DOHH2 (cell line): ENCODE data around the gene ARV1.
"Not testable (repeated sequence)": the region's sequence is repeated elsewhere in the genome, so short reads cannot be mapped to it uniquely, and the experiment has no call there.

Experiments used
- H3F3A ChIP-seq: fragments of 200-600 bp; sonication (generic), shearing (Covaris generic); 2 replicates; pipeline ENCODE4 v1.6.0; 2016; ENCODE audit warnings: antibody characterized with exemption, mild to moderate bottlenecking; ENCODE audit not compliant: control insufficient read depth, insufficient read depth
- H3K27ac ChIP-seq: fragments of 200-600 bp; sonication (generic); 2 replicates; pipeline ENCODE4 v1.5.1; 2014; ENCODE audit warnings: low read depth, mild to moderate bottlenecking, low read length, moderate library complexity
- H3K27me3 ChIP-seq: fragments of 200-600 bp; sonication (generic); 2 replicates; pipeline ENCODE4 v1.6.1; 2014; ENCODE audit warnings: mild to moderate bottlenecking, low read length, mixed read lengths; ENCODE audit not compliant: control insufficient read depth
- H3K36me3 ChIP-seq: fragments of 200-600 bp; sonication (generic); 2 replicates; pipeline ENCODE4 v1.6.1; 2014; ENCODE audit warnings: mild to moderate bottlenecking, low read length, moderate library complexity, mixed read lengths; ENCODE audit not compliant: control insufficient read depth
- H3K4me1 ChIP-seq: fragments of 200-600 bp; sonication (generic); 2 replicates; pipeline ENCODE4 v1.6.1; 2014; ENCODE audit warnings: mild to moderate bottlenecking, low read length, mixed read lengths; ENCODE audit not compliant: control insufficient read depth
- H3K4me2 ChIP-seq: fragments of 200-600 bp; sonication (generic); 2 replicates; pipeline ENCODE4 v1.6.0; 2014; ENCODE audit warnings: mild to moderate bottlenecking, low read length, moderate library complexity
- H3K4me3 ChIP-seq: fragments of 200-600 bp; sonication (generic); 2 replicates; pipeline ENCODE4 v1.5.1; 2014; ENCODE audit warnings: mild to moderate bottlenecking, low read length, mixed read lengths
- H3K79me2 ChIP-seq: fragments of 200-600 bp; sonication (generic); 2 replicates; pipeline ENCODE4 v1.6.1; 2014; ENCODE audit warnings: mild to moderate bottlenecking, low read length, mixed read lengths; ENCODE audit not compliant: control insufficient read depth
- H3K9me2 ChIP-seq: fragments of 200-600 bp; sonication (generic); replicated peaks from 2 replicates; pipeline ENCODE4 v1.6.1; 2014; ENCODE audit warnings: mild to moderate bottlenecking, low read length, mixed read lengths; ENCODE audit not compliant: control insufficient read depth
- H3K9me3 ChIP-seq: fragments of 200-600 bp; sonication (generic); 2 replicates; pipeline ENCODE4 v1.6.1; 2014; ENCODE audit warnings: antibody characterized with exemption, low read length, mixed read lengths; ENCODE audit not compliant: control insufficient read depth, insufficient read depth
- H4K20me1 ChIP-seq: fragments of 200-600 bp; sonication (generic); 2 replicates; pipeline ENCODE4 v1.6.0; 2014; ENCODE audit warnings: low read depth, mild to moderate bottlenecking, antibody characterized with exemption, low read length, moderate library complexity; ENCODE audit not compliant: control insufficient read depth, insufficient read depth
- CTCF ChIP-seq: fragments of 200-600 bp; sonication (generic); IDR thresholded peaks from one replicate; pipeline ENCODE4 v1.5.1; 2014; ENCODE audit warnings: antibody characterized with exemption, mild to moderate bottlenecking, low read depth, low read length; ENCODE audit not compliant: poor library complexity, severe bottlenecking
- EZH2phosphoT487 ChIP-seq: fragments of 200-600 bp; sonication (generic); IDR thresholded peaks from 2 replicates; pipeline ENCODE4 v1.6.1; 2017; ENCODE audit warnings: borderline replicate concordance, mild to moderate bottlenecking, antibody characterized with exemption, low read length, moderate library complexity, mixed read lengths

ARV1 gene

GRCh38 chr1:231000639-231001038 is 21.7 kb downstream of the ARV1 start:
- Histone ChIP-seq H3K9me2 (no peaks in the 10 kb centered on the region), H3F3A (no peaks in the 10 kb centered on the region), H3K36me3 (peaks cover 55% of the 10 kb centered on the region), H4K20me1 (no peaks in the 10 kb centered on the region), H3K4me1 (no peaks in the 10 kb centered on the region), H3K27me3 (no peaks in the 10 kb centered on the region), H3K4me3 (no peak overlapping the region), H3K27ac (no peak overlapping the region), H3K79me2 (no peaks in the 10 kb centered on the region), H3K9me3 (no peaks in the 10 kb centered on the region), H3K4me2 (no peak overlapping the region)
- TF ChIP-seq CTCF (no peak), EZH2phosphoT487 (no peak)

- H3K27ac ChIP-seq = no peak overlapping the region
- no peaks in the 10 kb centered on the region for H3K79me2 ChIP-seq
- H3K4me2 ChIP-seq = no peak overlapping the region
- H3K9me2 ChIP-seq = no peaks in the 10 kb centered on the region
- no peaks in the 10 kb centered on the region for H3K27me3 ChIP-seq
- TF ChIP-seq CTCF = no peak
- no peak for TF ChIP-seq EZH2phosphoT487
- no peaks in the 10 kb centered on the region for H4K20me1 ChIP-seq
- no peaks in the 10 kb centered on the region for H3K4me1 ChIP-seq
- peaks cover 46% of the 10 kb centered on the region for H3K36me3 ChIP-seq
- no peaks in the 10 kb centered on the region for H3K9me3 ChIP-seq
- H3K4me3 ChIP-seq = no peak overlapping the region
- no peaks in the 10 kb centered on the region for H3F3A ChIP-seq
These were observed 23.0 kb downstream of the ARV1 start for GRCh38 chr1:231001892-231002291.

GRCh38 chr1:231007535-231007934 is 28.6 kb downstream of the ARV1 start:
- H3K36me3 ChIP-seq, H3K27me3 ChIP-seq, H3K4me1 ChIP-seq: not testable (repeated sequence)

GRCh38 chr1:231011360-231011759 is 32.5 kb downstream of the ARV1 start:
- H3K79me2 ChIP-seq = no peaks in the 10 kb centered on the region
- no peaks in the 10 kb centered on the region for H4K20me1 ChIP-seq
- no peaks in the 10 kb centered on the region for H3K4me1 ChIP-seq
- H3F3A ChIP-seq = no peaks in the 10 kb centered on the region
- no peaks in the 10 kb centered on the region for H3K9me2 ChIP-seq
- no peak overlapping the region for H3K4me3 ChIP-seq
- TF ChIP-seq CTCF = no peak
- no peak for TF ChIP-seq EZH2phosphoT487
- no peak overlapping the region for H3K27ac ChIP-seq
- H3K9me3 ChIP-seq = no peaks in the 10 kb centered on the region
- H3K36me3 ChIP-seq = no peaks in the 10 kb centered on the region
- H3K4me2 ChIP-seq = no peak overlapping the region
- no peaks in the 10 kb centered on the region for H3K27me3 ChIP-seq

More at GRCh38 chr1:231007535-231007934, 28.6 kb downstream of the ARV1 start:
- H3K4me3 ChIP-seq, H3K79me2 ChIP-seq, H4K20me1 ChIP-seq, H3F3A ChIP-seq, H3K27ac ChIP-seq, H3K9me3 ChIP-seq, H3K9me2 ChIP-seq, H3K4me2 ChIP-seq: not testable (repeated sequence)
